Parathyroid adenoma (tissue), 2 donors: ENCODE data around the gene ENKD1.

Source experiments
- H2AFZ ChIP-seq: fragments of 300-600 bp; sonication (generic); one replicate; pipeline ENCODE4 v1.7.0; 2017; ENCODE audit warnings: antibody characterized with exemption, mild to moderate bottlenecking
- H3K27ac ChIP-seq: fragments of 300-600 bp; sonication (generic); one replicate; pipeline ENCODE4 v1.7.0; 2017
- H3K27me3 ChIP-seq: fragments of 300-600 bp; sonication (generic); one replicate; pipeline ENCODE4 v1.7.0; 2017; ENCODE audit warnings: low read length; ENCODE audit not compliant: control insufficient read depth, insufficient read depth
- H3K36me3 ChIP-seq: fragments of 300-600 bp; sonication (generic); one replicate; pipeline ENCODE4 v1.7.0; 2017; ENCODE audit warnings: low read length; ENCODE audit not compliant: control insufficient read depth, insufficient read depth
- H3K4me1 ChIP-seq: fragments of 300-600 bp; sonication (generic); one replicate; pipeline ENCODE4 v1.7.0; 2017; ENCODE audit warnings: control low read depth
- H3K4me2 ChIP-seq: fragments of 300-600 bp; sonication (generic); one replicate; pipeline ENCODE4 v1.7.0; 2017; ENCODE audit warnings: low read length
- H3K4me3 ChIP-seq: fragments of 300-600 bp; sonication (generic); one replicate; pipeline ENCODE4 v1.7.0; 2017; ENCODE audit warnings: low read depth, low read length
- H3K79me2 ChIP-seq: fragments of 300-600 bp; sonication (generic); one replicate; pipeline ENCODE4 v1.7.0; 2017; ENCODE audit warnings: control low read depth
- H3K9ac ChIP-seq: fragments of 300-600 bp; sonication (generic); one replicate; pipeline ENCODE4 v1.7.0; 2017; ENCODE audit warnings: mild to moderate bottlenecking
- H3K9me3 ChIP-seq: fragments of 300-600 bp; sonication (generic); one replicate; pipeline ENCODE4 v1.7.0; 2017; ENCODE audit warnings: low read length; ENCODE audit not compliant: control insufficient read depth
- TF ChIP-seq, protein P1 (sequence below): fragments of 300-600 bp; sonication (generic); IDR thresholded peaks from one replicate; pipeline ENCODE4 v1.7.0; 2017; ENCODE audit warnings: antibody characterized with exemption, mild to moderate bottlenecking
- donor health status: primary hyperparathyroidism.

ENKD1 gene

DNA sequence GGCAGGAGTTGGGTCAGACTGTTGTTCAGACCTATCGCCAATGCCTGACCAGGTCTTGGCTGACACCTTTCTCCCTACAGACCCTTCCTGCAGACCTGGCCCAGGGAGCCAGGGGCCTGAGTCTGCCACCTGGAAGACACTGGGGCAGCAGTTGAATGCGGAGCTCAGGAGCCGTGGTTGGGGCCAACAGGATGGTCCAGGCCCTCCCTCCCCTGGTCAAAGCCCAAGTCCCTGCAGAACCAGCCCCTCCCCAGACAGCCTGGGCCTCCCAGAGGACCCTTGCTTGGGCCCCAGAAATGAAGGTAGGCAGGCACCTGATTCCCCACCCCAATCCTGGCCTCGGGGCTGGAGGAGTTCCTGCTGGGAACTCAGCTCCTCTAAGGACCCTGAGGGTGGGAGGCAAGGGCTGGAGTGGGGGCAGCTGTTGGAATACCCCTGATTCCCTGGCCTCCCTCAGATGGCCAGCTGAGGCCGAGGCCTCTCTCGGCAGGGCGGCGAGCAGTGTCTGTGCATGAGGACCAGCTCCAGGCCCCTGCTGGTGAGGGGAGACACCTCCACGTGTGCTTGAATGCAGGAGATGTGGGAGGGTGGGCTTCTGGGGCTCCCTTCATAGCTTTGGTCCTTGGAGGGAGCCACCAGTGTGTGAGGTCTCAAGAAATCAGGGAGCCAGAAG is 10.1 kb downstream of the ENKD1 start:
- Histone ChIP-seq H3K9me3 (no peaks in the 10 kb centered on the region), H3K79me2 (no peaks in the 10 kb centered on the region), H2AFZ (no peak overlapping the region), H3K4me3 (no peak overlapping the region), H3K27me3 (no peaks in the 10 kb centered on the region), H3K36me3 (no peaks in the 10 kb centered on the region), H3K9ac (no peak overlapping the region), H3K4me2 (no peak overlapping the region), H3K4me1 (peaks cover 4% of the 10 kb centered on the region), H3K27ac (no peak overlapping the region)
- TF ChIP-seq, protein P1, sequence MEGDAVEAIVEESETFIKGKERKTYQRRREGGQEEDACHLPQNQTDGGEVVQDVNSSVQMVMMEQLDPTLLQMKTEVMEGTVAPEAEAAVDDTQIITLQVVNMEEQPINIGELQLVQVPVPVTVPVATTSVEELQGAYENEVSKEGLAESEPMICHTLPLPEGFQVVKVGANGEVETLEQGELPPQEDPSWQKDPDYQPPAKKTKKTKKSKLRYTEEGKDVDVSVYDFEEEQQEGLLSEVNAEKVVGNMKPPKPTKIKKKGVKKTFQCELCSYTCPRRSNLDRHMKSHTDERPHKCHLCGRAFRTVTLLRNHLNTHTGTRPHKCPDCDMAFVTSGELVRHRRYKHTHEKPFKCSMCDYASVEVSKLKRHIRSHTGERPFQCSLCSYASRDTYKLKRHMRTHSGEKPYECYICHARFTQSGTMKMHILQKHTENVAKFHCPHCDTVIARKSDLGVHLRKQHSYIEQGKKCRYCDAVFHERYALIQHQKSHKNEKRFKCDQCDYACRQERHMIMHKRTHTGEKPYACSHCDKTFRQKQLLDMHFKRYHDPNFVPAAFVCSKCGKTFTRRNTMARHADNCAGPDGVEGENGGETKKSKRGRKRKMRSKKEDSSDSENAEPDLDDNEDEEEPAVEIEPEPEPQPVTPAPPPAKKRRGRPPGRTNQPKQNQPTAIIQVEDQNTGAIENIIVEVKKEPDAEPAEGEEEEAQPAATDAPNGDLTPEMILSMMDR, result no peak

DNA sequence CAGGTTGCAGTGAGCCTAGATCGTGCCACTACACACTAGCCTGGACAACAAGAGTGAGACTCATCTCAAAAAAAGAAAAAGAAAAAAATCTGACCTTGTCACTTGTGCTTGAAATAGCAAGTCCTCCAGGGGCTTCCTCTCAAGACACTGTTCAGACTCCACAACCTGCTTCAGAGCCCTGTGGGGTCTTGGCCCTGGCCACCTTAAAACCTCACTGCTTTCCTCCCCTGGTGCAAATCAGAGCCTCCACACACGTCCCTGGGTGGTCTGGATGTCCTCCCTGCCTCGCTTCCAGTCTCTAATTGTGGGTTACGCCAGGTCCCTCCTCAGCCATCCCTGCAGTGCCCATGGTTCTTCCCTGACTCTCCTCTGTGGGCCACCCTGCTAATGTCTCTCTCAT is 11.2 kb downstream of the ENKD1 start:
- TF ChIP-seq, protein P1, result no peak
- H3K9ac ChIP-seq, result no peak overlapping the region
- no peaks in the 10 kb centered on the region for H3K4me1 ChIP-seq
- no peaks in the 10 kb centered on the region for H3K36me3 ChIP-seq
- no peak overlapping the region for H3K27ac ChIP-seq
- H3K4me2 ChIP-seq, result no peak overlapping the region
- H3K9me3 ChIP-seq, result no peaks in the 10 kb centered on the region
- no peak overlapping the region for H3K4me3 ChIP-seq
- H3K27me3 ChIP-seq, result no peaks in the 10 kb centered on the region
- no peaks in the 10 kb centered on the region for H3K79me2 ChIP-seq
- H2AFZ ChIP-seq, result no peak overlapping the region

DNA sequence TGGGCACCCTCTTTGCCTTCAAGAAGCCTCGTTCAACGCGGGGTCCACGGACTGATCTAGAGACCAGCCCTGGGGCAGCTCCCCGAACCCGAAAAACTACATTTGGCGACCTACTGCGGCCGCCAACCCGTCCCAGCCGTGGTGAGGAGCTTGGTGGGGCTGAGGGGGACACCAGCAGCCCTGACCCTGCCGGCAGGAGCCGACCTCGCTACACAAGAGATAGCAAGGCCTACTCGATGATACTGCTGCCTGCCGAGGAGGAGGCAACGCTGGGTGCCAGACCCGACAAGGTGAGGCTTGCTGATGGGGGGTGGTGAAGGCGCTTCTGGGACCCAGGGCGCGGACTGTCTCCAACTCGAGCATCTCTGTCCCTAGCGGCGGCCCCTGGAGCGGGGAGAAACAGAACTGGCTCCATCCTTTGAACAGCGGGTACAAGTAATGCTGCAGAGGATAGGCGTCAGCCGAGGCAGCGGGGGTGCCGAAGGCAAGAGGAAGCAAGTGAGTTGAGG is 12.1 kb downstream of the ENKD1 start:
- Histone ChIP-seq H3K4me1 (no peaks in the 10 kb centered on the region), H3K27me3 (no peaks in the 10 kb centered on the region), H3K36me3 (no peaks in the 10 kb centered on the region), H2AFZ (no peak overlapping the region), H3K9me3 (no peaks in the 10 kb centered on the region), H3K4me2 (no peak overlapping the region), H3K9ac (no peak overlapping the region), H3K27ac (no peak overlapping the region), H3K79me2 (no peaks in the 10 kb centered on the region), H3K4me3 (no peak overlapping the region)
- TF ChIP-seq, protein P1, result no peak

DNA sequence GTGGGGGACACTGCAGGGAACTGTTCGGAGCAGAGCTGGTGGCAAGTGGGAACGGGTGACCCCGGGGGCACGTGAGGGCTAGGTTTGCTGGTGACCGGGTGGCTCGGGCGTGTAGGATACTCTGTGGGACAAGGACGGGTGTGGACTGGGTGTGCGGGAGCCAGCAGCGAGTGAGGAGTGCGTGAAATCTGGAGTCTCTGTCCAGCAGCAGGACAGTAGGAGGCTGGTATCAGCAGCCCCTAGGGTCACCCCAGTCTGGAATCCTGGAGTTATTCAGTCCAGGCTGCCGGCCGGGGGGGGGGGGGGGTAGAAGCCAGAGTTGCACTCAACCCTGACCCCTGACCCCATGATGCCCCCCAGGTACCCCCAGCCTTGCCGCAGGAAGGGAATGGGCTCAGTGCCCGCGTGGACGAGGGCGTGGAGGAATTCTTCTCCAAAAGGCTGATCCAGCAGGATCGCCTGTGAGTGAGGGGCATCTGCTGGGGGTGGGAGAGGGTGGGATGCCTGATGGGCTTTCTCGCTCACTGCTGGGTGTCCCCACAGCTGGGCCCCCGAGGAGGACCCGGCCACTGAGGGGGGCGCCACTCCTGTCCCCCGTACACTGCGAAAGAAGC is 12.7 kb downstream of the ENKD1 start:
- Histone ChIP-seq H3K4me1 (no peaks in the 10 kb centered on the region), H3K4me2 (peak overlapping the region; percentile 42), H3K36me3 (no peaks in the 10 kb centered on the region), H3K27me3 (peaks cover under 1% of the 10 kb centered on the region), H3K4me3 (no peak overlapping the region), H3K9me3 (no peaks in the 10 kb centered on the region), H3K79me2 (no peaks in the 10 kb centered on the region), H3K9ac (no peak overlapping the region), H3K27ac (no peak overlapping the region), H2AFZ (peak overlapping the region; percentile 81)
- TF ChIP-seq, protein P1, result no peak
